Natural killer cell (primary cell): ENCODE measurements around the gene VKORC1. TPM values are rescaled to one million over a fixed set of nuclear protein-coding genes. Genes with fewer than 3 reads are reported as not detected.
"Not testable (repeated sequence)": the region's sequence is repeated elsewhere in the genome, so short reads cannot be mapped to it uniquely, and the experiment has no call there.

Experiments
- ATAC-seq, 3 donors: fragments of 150-1000 bp in 2 of 3; fragments of 200-7000 bp in 1 of 3; cut with Tn5 transposase; 1 replicate in 1 of 3; 2 replicates in 2 of 3; pipeline ENCODE4 v1.10.0; 2021; ENCODE audit warnings: mild to moderate bottlenecking in 2 of 3, moderate library complexity in 2 of 3
- DNase-seq, 2 donors: peaks; one replicate each; pipeline versions ENCODE4 v3.0.0 to v3.0.0-alpha.2; 2013 to 2021; ENCODE audit warnings: mixed read lengths in 1 of 2
- H3K27ac ChIP-seq: one replicate; pipeline ENCODE4 v1.5.1; 2013; ENCODE audit warnings: mild to moderate bottlenecking, low read length
- H3K27me3 ChIP-seq: one replicate; pipeline ENCODE4 v1.6.1; 2013; ENCODE audit warnings: low read length; ENCODE audit not compliant: control insufficient read depth, insufficient read depth
- H3K36me3 ChIP-seq: one replicate; pipeline ENCODE4 v1.6.1; 2013; ENCODE audit warnings: low read length; ENCODE audit not compliant: control insufficient read depth, insufficient read depth
- H3K4me1 ChIP-seq: one replicate; pipeline ENCODE4 v1.6.1; 2013; ENCODE audit warnings: low read length; ENCODE audit not compliant: control insufficient read depth, insufficient read depth
- H3K4me3 ChIP-seq: one replicate; pipeline ENCODE4 v1.5.1; 2013; ENCODE audit warnings: low read length
- H3K9me3 ChIP-seq: one replicate; pipeline ENCODE4 v1.6.1; 2013; ENCODE audit warnings: low read length; ENCODE audit not compliant: control insufficient read depth, insufficient read depth
- H3K27ac Mint-ChIP-seq, 2 donors: one replicate each; pipeline ENCODE4 v1.8.0; 2022; ENCODE audit warnings: mild to moderate bottlenecking in 2 of 2, mixed read lengths in 2 of 2, moderate library complexity in 1 of 2
- H3K27me3 Mint-ChIP-seq, 2 donors: one replicate each; pipeline ENCODE4 v1.8.0; 2022; ENCODE audit warnings: low read depth in 2 of 2, mixed read lengths in 2 of 2
- H3K36me3 Mint-ChIP-seq: one replicate; pipeline ENCODE4 v1.8.0; 2022; ENCODE audit warnings: mixed read lengths
- H3K4me1 Mint-ChIP-seq, 2 donors: one replicate each; pipeline ENCODE4 v1.8.0; 2022; ENCODE audit warnings: mixed read lengths in 2 of 2
- H3K4me3 Mint-ChIP-seq: one replicate; pipeline ENCODE4 v1.8.0; 2022; ENCODE audit warnings: mild to moderate bottlenecking, moderate library complexity, mixed read lengths
- H3K9me3 Mint-ChIP-seq, 2 donors: one replicate each; pipeline ENCODE4 v1.8.0; 2022; ENCODE audit warnings: mixed read lengths in 2 of 2
- WGBS: methylation state at CpG from one replicate; pipeline ENCODE4 v1.1.7; 2013; ENCODE audit warnings: missing lambda C conversion rate; ENCODE audit not compliant: insufficient coverage; 5-methylcytosine and 5-hydroxymethylcytosine counted together
- intact Hi-C: fragments of 100-400 bp; cut with micrococcal nuclease; formaldehyde crosslinking; loops from one replicate; pipeline ENCODE4 v1.14.2; 2022
- total RNA-seq, 4 donors: library from RNA; stranded (reverse); fragments of 120-200 nt in 1 of 4; gene quantifications; one replicate each; pipeline versions ENCODE4 v1.2.3 to v1.2.4, GENCODE V29; 2013 to 2022
- TF ChIP-seq, protein P1 (sequence below): fragments of 200-600 bp; IDR thresholded peaks from one replicate; pipeline ENCODE4 v1.8.0; 2022; ENCODE audit warnings: antibody characterized with exemption

The VKORC1 gene
- total RNA-seq, 3 donors from 2014 or later (not counting 1 experiment from before 2014, with no cell fraction given), result 35.9 to 42.1 (median 41.8) TPM

DNA sequence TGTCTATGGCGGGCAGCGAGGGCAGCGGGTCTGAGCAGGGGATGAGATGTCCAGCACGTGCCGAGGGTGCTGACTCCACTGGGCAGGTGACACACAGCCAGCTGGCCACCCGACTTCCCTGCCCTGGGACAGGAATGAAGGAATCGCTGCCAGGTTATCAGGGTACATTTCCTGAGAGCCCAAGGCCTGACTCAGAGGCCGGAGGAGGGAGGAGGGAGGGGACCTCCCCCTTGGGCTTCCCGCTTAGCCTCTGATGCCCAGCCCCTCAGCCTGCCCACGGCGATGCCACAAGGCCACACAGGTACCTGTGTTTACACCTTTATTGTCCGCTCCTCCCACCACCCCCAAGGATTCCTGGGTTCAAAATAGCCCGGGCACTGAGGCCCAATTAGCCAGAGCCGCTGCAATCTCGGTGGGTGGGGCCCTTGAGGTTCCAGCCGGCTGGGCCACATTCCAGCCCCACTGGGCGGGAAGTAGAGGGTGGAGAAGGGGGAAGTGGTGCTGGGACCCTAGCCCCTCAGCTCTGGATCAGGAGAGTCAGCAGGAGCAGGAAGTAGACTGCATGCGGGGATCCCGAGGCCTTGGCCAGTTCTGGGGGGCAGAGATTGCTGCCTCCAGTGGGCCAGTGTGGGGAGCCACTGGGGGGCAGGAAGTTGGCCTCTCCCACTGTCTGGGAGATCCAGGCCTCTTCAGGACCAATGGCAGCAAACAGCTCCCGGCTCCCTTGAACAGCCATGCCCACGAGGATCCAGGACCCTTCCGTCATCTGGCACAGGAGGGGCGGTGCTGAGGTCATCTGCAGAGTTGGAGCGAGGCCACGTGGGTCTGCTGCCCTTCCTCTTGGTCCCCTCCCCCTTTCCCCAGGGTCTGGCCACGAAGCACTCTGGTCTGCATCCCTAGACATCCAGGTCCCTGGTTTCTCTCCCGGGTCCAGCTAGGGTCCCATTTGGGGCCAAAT, 44.3 kb upstream of the VKORC1 start:
- Histone ChIP-seq H3K4me3 (no peak overlapping the region), H3K27me3 (no peaks in the 10 kb centered on the region), H3K4me1 (peaks cover 24% of the 10 kb centered on the region), H3K27ac (no peak overlapping the region), H3K9me3 (no peaks in the 10 kb centered on the region), H3K36me3 (no peaks in the 10 kb centered on the region)
- WGBS, result 92% methylated on average over 27 of the region's 27 CpGs
- ATAC-seq (no peak), DNase-seq (no peak)
- Mint-ChIP-seq H3K27me3 (no peaks in the 10 kb centered on the region), H3K36me3 (no peaks in the 10 kb centered on the region), H3K4me3 (no peak overlapping the region), H3K4me1 (peaks cover 11 to 19% of the 10 kb centered on the region in 2 donors), H3K9me3 (no peaks in the 10 kb centered on the region), H3K27ac (no peak overlapping the region)
- intact Hi-C loops, result no loop called here
- TF ChIP-seq, protein P1, sequence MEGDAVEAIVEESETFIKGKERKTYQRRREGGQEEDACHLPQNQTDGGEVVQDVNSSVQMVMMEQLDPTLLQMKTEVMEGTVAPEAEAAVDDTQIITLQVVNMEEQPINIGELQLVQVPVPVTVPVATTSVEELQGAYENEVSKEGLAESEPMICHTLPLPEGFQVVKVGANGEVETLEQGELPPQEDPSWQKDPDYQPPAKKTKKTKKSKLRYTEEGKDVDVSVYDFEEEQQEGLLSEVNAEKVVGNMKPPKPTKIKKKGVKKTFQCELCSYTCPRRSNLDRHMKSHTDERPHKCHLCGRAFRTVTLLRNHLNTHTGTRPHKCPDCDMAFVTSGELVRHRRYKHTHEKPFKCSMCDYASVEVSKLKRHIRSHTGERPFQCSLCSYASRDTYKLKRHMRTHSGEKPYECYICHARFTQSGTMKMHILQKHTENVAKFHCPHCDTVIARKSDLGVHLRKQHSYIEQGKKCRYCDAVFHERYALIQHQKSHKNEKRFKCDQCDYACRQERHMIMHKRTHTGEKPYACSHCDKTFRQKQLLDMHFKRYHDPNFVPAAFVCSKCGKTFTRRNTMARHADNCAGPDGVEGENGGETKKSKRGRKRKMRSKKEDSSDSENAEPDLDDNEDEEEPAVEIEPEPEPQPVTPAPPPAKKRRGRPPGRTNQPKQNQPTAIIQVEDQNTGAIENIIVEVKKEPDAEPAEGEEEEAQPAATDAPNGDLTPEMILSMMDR, result no peak

DNA sequence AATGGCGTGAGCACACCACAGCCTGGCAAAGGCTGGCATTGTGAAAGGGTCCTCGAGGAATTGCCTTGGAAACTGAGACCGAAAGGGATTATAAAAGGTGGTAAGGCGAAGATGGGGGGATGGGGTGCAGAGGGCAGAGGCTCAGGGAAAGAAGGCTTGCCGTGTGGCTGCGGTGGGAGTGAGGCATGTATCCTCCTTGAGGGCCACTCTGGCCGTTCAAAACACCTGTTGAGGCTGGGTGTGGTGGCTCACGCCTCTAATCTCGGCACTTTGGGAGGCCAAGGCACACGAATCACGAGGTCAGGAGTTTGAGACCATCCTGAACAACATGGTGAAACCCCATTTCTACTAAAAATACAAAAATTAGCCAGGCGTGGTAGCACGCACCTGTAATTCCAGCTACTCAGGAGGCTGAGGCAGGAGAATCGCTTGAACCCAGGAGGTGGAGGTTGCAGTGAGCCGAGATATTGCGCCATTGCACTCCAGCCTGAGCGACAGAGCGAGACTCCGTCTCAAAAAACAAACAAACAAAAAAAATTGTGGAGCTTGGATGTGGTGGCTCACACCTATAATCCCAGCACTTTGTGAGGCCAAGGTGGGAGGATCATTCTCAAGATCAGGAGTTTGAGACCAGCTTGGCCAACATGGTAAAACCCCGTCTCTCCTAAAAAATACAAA, 42.4 kb upstream of the VKORC1 start:
- ATAC-seq, H3K4me3 Mint-ChIP-seq, H3K36me3 ChIP-seq, H3K4me3 ChIP-seq, H3K4me1 Mint-ChIP-seq, H3K27ac ChIP-seq, H3K9me3 Mint-ChIP-seq, DNase-seq, H3K27me3 Mint-ChIP-seq, H3K9me3 ChIP-seq, H3K27me3 ChIP-seq, H3K27ac Mint-ChIP-seq, intact Hi-C loops, H3K36me3 Mint-ChIP-seq: not testable (repeated sequence)
- peaks cover 15% of the 10 kb centered on the region for H3K4me1 ChIP-seq
- WGBS, result 90% methylated on average over 16 of the region's 20 CpGs

DNA sequence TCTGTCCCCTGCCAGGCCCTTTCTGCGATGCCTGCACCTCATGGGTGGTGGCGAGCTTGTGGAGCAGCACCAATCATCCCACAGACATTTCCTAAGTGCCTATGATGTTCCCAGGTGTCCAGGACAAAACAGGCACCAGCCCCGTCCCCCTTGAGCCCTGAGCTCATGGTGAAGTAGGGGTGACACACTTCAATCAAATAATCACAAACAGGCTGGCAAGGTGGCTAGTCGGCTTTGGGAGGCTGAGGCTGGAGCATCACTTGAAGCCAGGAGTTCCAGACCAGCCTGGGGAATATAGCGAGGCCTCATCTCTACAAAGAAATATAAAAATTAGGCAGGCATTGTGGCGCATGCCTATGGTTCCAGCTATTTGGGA, 41.7 kb upstream of the VKORC1 start:
- H3K27ac Mint-ChIP-seq, result no peak overlapping the region

More for the DNA sequence above, 41.7 kb upstream of the VKORC1 start:
- TF ChIP-seq, protein P1, result no peak
- no peaks in the 10 kb centered on the region for H3K4me1 Mint-ChIP-seq
- WGBS, result 92% methylated on average over 5 of the region's 6 CpGs
- ATAC-seq (no peak), DNase-seq (no peak)
- no peaks in the 10 kb centered on the region for H3K9me3 Mint-ChIP-seq
- H3K4me3 ChIP-seq, result no peak overlapping the region
- H3K4me1 ChIP-seq, result peaks cover 8% of the 10 kb centered on the region
- intact Hi-C loops, result no loop called here
- no peaks in the 10 kb centered on the region for H3K36me3 Mint-ChIP-seq
- no peak overlapping the region for H3K27ac ChIP-seq
- H3K36me3 ChIP-seq, result peaks cover 11% of the 10 kb centered on the region
- H3K27me3 ChIP-seq, result no peaks in the 10 kb centered on the region
- no peaks in the 10 kb centered on the region for H3K9me3 ChIP-seq
- no peaks in the 10 kb centered on the region for H3K27me3 Mint-ChIP-seq
- no peak overlapping the region for H3K4me3 Mint-ChIP-seq
